NCI-H2029 treated with DMSO at 0.1 percent for 48 hours (cell line): ENCODE results near the gene PRKAG2.

Experiments used
- DNase-seq: peaks from one replicate; lab custom pipeline; 2025; lab: John Stamatoyannopoulos, UW

PRKAG2 gene

DNA sequence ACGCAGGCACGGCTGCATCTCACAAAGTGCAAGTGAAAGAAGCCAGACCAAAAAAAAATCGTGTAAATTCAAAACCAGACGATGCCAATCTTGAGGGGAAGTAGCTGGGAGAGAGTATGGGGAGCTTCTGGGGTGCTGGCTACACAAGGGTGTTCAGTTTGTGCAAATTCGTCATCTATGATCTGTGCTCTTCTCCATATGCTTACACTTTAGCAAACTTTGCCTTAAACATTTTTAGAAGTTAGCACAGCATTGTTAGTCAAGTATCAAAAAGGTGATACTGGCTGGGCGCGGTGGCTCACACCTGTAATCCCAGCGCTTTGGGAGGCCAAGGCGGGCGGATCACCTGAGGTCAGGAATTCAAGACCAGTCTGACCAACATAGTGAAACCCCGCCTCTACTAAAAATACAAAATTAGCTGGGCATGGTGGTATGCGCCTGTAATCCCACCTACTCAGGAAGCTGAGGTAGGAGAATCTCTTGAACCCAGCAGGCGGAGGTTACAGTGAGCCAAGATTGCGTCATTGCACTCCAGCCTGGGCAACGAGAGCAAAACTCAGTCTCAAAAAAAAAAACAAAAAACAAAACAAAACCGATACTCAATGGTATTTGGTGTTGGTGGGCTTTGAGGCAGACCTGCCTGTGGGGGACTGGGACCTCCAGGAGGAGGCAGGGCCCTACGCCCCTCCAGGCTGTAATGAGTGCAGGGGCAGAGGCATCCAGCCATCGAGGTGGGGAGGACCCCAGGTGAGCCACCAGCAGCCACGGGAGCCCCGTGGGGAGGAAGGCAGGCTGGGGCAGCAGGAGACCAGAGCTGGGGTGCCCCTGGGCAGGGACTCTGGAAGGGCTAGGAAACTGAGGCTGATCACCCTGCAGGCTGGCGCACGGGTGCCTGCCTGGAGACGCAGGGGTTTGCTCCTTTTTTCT is 150.0 kb downstream of the PRKAG2 start:
- no peak for DNase-seq

DNA sequence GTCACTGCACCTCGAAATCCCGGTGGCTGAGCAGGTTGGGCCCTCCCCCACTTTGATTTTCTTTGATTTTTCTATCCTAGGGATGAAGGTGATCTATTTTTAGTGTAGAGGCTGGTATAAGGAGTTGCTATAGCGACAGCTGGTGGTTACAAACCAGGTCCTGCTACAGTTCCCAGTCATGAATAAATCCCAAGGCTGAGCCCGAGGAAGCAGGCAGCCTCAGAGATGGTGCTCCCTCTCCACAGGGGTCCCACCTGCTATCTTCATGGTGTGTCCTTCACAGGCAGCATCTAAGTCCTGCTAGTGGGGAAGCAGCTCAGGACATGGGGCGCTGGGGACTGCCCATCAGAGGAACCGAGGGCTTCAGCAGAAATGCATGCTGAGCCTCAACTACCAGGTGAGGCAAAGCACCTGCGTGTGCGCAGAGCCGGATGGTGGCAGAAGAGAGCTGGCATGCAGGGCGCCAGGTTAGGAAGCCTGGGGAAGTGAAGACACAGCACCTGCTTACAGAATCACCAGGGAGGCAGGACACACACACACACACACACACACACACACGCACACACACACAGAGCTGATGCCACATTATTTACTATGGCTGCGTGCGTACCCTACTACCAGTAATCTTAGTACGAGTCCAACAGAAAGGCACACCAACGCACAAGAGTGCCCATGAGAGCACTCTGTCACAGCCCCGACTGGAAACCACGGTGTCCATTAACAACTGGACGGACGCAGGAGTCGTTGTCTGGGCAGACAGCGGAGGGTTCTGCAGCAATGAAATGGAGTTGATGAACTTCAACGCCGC is 150.9 kb downstream of the PRKAG2 start:
- no peak for DNase-seq

DNA sequence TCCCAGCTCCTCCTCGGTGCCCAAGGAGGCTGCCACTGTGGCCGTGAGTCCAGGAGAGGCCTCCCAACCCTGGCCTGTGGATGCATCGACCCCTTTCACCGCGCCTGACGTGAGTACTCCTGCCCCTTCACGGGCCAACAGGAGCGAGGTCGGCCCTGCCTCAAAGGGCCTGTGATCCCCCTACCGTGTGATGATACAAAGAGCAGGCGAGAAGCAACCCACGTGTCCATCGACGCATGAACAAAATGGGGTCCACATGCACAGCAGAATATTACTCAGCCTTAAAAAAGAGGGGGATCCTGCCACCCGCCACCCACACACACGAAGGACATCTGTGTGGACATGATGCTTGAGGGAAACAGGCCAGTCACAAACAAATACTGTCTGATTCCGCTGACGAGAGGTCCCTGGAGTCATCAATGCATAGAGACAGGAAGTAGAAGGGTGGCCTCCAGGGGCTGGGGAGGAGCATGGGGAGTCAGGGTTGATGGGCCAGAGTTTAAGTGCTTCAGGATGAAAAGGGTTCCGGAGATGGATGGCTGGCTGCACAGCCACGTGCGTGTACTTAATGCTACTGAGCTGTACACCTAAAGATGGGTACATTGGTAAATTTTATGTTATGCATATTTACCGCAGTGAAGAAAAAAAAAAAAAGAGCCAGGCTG is 151.9 kb downstream of the PRKAG2 start:
- DNase-seq, result no peak

DNA sequence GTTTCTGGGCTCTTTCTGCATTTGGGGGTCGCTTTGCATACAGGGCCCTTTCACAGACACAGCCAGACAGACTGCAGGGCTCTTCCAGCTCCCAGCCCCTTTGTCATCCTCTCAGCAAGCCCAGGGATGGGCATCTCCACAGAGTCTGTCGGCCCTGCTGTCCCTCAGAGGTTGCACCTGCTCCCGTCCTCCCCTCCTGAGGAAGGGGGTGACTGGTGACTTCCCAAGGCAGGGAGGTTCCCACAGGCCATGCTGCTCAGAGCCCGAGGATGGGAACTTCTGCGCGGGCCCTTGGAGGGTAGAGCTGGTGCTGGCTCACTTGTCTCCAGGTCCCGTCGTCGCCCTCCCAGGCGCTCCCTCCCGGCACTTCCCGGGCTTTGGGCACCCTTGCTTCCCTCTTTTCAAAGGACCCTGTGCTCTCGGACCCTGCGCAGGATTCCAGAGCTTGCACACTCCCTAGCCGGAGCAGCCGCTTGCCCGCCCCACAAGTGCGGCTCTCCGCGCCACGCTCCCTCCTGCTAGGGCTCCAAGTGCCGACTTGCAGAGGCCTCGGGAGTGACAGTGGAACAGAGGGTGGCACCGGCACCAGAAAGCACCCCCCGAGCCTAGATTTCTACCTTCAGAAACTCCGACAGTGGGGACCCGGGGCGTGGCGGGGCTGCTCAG is 152.5 kb downstream of the PRKAG2 start:
- no peak for DNase-seq

DNA sequence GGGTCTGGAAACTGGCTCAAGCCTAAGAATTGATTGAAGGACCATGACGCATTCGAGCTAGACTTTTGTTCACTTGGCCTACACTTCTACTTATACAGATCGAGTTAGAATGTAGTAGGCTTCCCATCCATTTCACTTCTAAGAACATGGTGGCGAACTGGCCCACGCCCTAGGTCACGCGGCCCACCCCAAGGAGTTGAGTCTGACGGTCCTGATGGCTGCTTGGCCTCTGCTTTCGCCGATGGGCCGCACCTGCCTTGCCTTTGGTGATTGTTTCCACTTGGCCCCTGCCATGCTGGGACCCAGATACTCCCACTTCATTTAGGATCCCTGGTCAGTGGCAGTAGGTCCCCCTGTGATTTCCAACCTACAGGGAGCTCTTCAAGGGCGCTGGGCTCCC is 153.6 kb downstream of the PRKAG2 start:
- no peak for DNase-seq

DNA sequence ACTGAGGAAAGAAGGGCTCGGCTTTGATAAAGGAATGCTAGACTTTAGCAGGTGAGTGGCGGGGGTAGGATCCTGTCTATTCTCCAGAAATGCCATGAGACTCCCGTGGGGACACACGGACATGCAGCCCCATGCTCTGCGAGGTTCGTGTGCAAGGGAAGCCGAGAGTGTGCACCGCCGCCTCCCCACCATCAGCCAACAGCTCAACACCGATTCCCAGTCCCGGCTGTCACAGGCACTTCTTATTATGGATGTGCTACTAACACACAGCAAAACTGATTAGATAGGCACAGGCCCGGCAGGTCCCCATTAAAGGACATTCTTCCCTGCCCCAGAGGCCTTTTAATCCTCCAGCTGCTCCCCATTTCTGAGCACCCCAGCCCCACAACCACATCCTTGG is 154.4 kb downstream of the PRKAG2 start:
- no peak for DNase-seq

DNA sequence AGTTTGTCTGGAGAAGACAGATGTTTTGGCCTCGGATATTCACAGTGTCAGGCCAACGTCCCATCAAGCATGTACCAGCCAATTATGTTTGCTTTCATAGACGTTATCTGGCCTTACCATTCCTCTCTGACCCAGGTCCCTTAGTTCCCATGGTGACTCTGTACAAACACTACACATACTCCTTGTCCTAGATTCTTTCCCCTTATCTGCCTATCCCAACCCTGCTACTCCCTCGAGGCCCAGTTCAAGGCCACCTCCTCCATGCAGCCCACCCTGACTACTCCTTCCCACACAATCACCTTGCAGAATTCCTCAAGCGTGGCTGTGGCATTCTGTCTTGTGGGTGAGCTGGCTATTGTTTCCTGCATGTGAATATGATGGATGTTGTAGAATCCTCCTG is 155.2 kb downstream of the PRKAG2 start:
- DNase-seq, result no peak

DNA sequence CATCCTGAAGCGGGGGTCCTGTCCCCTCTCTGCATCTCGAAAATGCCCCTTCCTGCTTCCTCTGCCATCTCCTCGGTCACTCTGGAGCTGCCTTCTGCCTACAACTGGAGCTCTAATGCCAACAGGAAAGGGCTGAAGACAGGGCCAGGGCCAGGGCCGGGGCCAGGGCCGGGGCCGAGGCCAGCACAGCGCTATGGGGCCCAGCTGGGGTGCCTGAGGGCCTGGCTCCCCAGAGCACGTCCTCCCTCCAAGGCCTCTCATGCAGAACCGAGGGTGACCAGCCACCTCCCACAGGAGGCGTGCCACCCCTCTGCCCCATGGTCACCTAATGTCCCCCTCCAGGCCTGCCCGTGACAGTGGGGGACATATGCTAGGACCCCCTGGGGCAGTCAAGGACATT is 155.7 kb downstream of the PRKAG2 start:
- DNase-seq, result no peak

DNA sequence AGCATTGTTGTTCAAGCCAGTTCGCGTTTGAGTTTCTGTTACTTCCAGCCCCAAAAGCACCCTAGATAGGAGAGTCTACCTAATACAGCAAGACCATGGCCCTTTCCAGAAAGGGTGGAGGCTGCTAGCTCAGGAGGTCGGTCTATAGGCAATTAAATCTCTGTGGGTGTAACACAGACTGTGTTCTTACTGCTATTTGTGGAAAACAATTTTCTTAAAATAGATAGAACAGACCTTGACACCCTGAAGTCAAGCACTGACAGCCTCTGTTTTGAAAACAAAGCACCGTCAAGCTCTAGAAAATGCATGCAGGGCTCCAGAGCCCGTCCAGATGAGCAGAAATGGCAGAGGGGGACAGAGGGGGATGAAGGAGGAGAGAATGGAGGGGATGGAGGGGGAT is 156.6 kb downstream of the PRKAG2 start:
- no peak for DNase-seq

DNA sequence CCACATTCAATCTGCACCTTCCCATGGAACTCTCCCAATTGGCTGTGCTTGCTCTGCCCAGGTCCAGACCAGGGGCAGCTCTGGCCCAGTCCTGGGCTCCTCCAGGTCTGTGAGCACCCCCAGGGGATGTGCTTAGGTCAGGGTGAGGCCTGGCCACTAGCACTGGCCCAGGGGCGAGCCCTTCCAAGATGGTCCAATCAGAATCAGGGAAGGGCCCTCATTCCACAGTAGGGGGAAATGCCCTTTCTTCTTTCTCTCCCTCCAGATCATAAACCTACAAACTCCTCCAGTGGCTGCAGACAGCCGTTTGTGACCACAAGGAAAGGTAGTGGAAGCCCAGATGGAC is 157.0 kb downstream of the PRKAG2 start:
- no peak for DNase-seq

DNA sequence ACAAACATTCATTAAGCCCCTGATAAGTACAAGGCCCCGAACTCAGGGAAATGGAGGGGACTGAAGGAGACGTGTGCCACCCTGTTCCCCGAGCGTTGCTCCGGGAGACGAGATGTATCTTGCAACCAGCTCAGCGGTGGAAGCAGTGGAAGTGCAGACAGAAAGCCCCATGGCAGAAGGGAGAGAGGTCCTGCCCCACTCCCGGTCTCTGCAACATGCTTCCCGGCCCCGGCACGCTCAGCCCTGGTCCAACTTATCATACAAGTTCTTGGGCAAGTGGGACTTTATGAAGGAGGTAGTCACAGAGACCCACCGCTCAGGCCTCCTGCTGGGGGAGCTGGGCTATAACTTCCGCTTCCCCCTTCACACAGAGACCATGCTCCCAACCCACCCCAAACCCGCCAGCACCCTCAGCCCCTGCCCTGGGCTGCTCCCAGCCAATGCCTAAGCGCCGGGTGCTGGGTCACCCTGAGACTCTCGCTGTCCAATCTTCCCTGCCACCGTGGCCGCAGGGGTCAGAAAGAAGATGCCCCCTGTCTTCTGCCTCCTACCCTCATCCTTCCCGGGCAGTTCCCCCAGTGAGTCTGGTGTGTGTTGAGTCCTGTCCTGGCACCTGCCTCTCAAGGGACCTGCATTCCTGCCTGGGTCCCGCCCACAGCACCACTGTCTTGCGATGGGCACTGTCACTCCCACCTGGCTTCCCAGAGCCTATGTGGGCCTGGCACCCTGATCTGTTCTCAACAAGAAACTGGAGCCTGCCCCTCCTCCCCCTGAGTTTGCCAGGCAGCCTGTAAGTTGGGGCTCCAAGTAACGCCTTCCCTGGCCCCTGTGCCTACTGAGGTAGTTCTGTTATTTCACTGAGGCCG is 157.7 kb downstream of the PRKAG2 start:
- no peak for DNase-seq

DNA sequence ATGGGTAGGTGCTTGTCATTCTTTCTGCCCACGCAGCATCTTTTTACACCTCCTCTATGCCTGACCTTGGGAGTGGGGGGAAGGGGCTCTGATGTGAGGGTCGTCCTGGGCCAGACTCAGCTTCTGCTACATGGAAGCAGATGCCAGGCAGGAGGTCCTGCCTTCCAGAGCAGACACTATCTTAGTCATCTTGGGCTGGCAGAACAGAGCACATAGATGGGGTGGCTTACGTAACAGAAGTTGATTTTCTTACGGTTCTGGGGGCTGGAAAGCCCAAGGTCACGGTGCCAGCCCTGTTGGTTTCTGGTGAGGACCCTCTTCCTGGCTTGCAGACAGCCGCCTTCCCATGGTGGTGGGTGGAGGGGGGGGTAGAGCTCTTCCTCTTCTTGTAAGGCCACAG is 159.0 kb downstream of the PRKAG2 start:
- no peak for DNase-seq

DNA sequence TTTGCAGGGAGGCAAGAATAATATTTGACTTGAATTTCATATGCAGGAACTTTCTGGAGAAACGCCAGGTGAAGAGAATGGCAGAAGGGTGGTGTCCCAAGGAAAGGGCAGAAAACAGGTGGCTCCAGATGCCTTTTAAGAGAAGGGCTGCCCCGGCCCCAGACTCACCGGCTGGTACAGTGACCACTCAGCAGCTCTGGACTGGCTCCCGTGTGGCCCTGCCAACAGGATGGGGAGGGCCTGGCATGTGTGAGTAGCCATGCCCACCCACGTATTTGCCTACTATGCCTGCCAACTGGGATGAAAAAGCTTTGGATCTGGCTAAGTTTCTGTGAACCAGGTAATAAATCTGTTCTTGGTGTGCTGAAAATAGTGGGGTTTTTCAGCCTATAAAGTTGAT is 159.5 kb downstream of the PRKAG2 start:
- no peak for DNase-seq

DNA sequence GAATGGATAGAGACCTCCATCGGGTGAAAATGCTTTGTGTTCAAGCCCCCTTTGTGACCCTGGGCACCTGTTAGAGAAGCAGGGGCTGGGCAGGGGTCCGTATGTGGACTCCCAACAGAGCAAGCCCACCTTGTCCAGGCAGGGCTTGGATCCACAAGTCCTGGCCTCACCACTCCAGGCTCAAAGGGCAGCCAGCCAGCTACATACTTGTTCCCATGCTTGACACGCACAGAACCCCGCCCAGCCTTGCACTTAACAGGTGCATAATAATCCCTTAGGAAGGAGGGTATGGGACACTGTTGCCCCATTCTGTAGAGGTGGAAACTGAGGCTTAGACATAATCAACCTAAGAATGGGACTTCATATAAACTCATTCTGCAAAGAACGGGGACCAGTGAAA is 160.6 kb downstream of the PRKAG2 start:
- DNase-seq, result no peak

DNA sequence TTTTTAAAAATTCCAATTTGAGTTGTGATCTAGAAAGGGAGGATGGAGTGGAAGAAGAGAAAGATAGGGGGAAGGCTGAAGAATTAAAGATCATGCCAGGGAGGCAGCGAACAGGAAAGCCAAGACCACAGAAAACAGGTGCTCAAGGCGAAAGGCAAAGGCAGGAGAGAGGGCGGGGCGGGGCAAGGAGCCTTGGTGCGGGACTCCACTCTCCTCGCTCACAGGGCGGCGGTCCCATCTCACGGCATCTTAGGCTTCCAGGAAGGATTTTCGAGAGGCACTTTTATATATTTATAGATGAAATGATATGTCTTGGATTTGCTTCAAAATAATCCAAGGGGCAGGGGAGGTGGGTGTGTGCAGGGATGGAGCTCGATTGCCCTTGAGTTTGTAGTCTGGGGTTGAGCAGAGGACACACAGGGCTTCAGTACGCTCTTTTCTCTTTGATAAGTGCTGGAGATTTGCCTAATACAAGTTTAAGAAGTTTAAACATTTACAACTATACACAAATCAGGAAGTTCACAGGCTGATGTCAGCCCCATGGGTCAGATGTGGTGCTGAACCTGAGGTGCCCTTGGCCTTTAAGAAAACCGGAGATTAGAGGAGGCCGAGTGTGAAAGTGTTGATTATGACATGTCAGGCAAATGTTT is 161.1 kb downstream of the PRKAG2 start:
- no peak for DNase-seq

DNA sequence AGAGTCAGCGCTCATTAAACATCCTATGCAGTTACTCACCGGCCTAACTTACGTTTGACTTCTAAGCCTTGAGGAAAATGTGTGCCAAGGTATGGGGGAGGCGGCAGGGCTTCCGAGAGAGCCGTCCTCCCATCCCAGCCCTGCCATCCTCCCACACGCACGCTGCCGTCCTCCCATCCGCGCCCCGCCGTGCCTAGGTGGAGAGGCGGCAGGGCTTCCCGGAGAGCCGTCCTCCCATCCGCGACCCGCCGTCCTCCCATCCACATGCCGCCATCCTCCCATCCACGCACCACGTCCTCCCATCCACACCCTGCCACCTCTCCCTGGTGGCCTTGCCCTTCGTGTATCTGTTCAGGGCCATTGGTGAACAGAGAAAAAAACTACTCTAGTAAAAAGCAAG is 162.7 kb downstream of the PRKAG2 start:
- DNase-seq, result no peak

DNA sequence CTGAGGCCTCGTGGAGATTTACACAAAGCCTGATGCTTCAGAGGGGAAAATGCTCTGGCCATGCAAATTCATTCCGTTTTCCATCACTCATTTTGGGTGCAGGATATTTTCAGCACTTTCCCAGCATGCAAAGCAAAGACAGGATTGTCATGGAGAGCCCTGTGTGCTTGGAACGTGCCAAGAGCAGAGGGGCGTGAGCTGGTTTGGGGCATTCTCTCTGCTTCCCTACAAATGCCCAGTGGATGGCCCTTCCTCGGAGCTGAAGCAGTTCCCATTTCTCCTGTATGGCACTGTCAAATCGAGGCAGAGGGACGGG is 164.1 kb downstream of the PRKAG2 start:
- DNase-seq, result no peak

DNA sequence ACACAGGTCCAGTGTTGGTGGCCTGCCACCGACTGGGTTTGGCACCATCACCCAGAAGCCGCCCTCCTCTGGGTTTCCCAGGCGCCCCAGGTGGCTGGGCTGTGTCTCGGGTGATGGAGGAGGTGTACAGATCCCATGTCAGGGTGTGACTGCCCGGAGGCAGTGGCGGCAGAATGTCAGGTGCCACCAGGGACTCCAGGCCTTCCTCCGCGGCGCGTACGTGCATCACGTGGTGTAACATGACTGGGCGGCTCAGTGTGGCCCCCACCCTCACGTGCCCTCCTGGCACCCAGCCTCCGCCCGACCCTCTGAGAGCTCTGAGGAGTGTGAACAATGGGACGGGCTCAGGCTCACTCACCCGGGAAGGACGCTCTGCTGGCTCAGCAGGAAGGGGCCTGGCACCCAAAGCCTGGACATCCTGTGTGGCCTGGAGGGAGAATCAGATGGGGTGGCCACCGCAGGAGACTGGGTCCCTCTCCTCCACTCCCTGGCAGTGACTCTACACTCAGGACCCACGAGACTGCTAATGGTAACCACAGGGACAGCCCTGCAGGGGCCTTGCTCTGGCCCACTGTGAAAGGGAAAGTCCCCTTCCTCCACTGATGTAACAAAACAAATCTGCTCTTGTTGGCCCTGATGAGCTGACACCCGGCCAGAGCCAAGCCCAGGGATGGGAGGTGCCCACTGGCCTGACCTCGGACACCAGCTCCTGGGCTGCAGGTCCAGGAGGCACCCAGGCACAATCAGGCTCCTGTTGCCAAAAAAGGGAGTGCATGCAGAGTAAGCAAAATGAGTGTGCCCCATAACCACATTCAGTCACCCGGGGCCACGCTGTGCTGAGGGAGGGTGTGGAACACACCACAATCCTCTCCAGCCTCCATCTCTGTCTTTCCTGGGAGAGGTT is 164.8 kb downstream of the PRKAG2 start:
- peak; percentile 79 for DNase-seq

DNA sequence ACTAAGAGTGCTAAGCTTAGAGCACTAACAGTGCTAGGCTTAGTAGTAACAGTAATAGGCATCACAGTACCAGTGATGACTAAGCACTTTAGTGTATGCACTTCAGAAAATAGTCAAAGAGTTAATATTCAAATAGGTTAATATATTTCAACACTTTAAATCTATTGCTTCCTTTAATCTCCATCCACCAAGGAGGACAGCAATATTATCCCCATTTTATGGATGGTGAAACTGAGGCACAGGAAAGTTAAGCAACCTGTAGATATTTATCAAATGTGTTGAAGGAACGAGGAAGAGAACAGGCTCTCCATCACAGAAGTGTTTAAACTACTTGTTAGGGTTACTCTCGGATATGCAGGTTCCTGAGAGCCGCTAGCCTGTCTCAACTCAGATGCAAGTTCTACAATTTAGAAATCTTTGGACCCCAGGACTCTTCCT is 165.5 kb downstream of the PRKAG2 start:
- no peak for DNase-seq
